Epithelial cell of esophagus (primary cell): ENCODE data around the gene NRXN3.
A peak's percentile ranks its signal among the peaks of the same experiment; 100 is the strongest.

Experiments used
- DNase-seq: peaks from one replicate; pipeline ENCODE4 v3.0.0; 2010; ENCODE audit warnings: low read depth
- H3K4me3 ChIP-seq: 2 replicates; pipeline ENCODE4 v1.5.1; 2011; ENCODE audit warnings: mild to moderate bottlenecking, low read length, control low read depth
- TF ChIP-seq, protein P1 (sequence below): IDR thresholded peaks from 2 replicates; pipeline ENCODE4 v1.5.1; 2011; ENCODE audit warnings: low read depth, mild to moderate bottlenecking, low read length, control low read depth, inconsistent platforms; ENCODE audit not compliant: insufficient read depth; ENCODE audit errors: missing control alignments

The NRXN3 gene

DNA sequence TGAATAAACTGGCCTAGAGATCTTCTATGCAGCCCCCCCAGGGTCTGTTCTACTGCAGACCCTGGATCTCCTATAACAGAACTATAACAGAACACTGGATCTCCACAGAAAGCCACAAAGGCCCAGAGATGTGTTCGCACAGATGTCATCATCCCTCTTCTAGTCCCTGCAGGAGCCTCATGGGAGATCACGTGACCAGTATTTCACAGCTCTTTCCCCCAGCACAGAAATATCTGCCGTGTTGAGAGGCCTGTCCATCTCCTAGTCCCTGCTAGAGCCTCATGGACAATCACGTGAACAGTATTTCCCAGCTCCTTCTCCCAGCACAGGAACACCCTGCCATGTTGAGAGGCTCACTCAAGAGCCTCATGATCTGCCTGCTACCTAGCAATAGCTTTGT is 331.7 kb downstream of the NRXN3 start:
- DNase-seq, result no peak

GRCh38 chr14:78508023-78508422 is 337.9 kb downstream of the NRXN3 start:
- TF ChIP-seq, protein P1, sequence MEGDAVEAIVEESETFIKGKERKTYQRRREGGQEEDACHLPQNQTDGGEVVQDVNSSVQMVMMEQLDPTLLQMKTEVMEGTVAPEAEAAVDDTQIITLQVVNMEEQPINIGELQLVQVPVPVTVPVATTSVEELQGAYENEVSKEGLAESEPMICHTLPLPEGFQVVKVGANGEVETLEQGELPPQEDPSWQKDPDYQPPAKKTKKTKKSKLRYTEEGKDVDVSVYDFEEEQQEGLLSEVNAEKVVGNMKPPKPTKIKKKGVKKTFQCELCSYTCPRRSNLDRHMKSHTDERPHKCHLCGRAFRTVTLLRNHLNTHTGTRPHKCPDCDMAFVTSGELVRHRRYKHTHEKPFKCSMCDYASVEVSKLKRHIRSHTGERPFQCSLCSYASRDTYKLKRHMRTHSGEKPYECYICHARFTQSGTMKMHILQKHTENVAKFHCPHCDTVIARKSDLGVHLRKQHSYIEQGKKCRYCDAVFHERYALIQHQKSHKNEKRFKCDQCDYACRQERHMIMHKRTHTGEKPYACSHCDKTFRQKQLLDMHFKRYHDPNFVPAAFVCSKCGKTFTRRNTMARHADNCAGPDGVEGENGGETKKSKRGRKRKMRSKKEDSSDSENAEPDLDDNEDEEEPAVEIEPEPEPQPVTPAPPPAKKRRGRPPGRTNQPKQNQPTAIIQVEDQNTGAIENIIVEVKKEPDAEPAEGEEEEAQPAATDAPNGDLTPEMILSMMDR, result no peak
- no peak overlapping the region for H3K4me3 ChIP-seq
- DNase-seq, result no peak

More for the DNA sequence above, 331.7 kb downstream of the NRXN3 start:
- TF ChIP-seq, protein P1, result no peak
- no peak overlapping the region for H3K4me3 ChIP-seq

GRCh38 chr14:78509516-78509915 is 339.3 kb downstream of the NRXN3 start:
- TF ChIP-seq, protein P1, result no peak
- no peak overlapping the region for H3K4me3 ChIP-seq
- DNase-seq, result no peak

DNA sequence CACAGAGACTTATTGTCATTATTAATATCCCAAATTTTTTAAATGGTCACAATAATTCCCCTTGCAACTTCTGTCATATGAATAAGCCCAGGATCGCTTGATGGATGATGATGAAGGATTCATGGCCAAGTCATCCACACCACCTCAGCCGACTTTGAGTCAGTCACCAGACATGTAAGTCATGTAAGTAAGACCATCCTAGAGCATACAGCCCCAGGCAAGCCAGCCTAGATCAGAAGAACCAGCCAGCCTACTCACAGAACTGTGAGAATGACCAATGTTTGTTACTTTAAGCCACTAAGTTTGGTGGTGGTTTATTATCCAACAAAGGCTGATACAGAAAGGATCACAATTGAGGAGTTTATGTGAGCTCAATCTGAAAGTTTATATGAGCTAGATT is 341.8 kb downstream of the NRXN3 start:
- peak; percentile 1 for DNase-seq
- TF ChIP-seq, protein P1, result no peak
- no peak overlapping the region for H3K4me3 ChIP-seq

DNA sequence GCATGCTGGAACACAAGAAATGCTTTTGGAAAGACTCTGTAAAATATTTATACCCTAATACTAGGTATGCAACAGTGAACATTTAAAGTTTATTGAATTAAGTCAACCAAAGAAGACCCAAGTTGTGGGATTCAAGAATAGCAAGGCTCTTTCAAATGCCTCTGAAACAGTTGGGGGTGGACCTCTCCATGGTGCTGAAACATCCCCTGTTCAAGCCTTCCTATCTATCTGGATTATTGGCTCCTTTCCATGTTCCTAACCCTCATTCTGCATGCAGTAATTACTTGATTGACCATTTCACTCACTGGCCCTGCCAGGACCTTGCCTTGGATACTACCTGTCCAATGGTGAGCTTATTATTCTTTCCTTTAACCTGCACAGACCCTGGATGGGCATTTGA is 349.7 kb downstream of the NRXN3 start:
- no peak overlapping the region for H3K4me3 ChIP-seq
- TF ChIP-seq, protein P1, result no peak
- DNase-seq, result peak; percentile 50

DNA sequence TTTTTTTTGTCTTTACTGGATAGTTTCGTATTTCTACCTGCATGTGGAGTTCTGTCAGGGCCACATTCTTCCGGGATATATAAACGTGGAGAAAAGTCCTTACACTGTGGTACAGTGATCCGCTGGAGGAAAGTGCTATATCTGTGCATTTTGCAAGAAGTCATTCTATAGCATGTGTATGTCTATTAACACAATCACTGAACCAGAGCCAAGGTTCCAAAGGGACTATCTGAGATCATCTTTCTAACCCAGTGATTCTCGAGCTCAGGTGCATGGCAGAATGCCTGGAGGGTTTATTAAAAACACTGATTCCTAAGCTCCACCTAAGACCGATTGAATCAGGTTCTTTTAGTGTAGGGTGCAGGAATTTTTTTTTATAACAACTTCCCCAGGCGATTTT is 354.0 kb downstream of the NRXN3 start:
- no peak for DNase-seq
- no peak overlapping the region for H3K4me3 ChIP-seq
- TF ChIP-seq, protein P1, result no peak

GRCh38 chr14:78524766-78525165 is 354.6 kb downstream of the NRXN3 start:
- no peak overlapping the region for H3K4me3 ChIP-seq
- DNase-seq, result no peak
- TF ChIP-seq, protein P1, result no peak
